Trophoblast cell (in vitro differentiated cells and primary cell): Measurements from ENCODE around the gene STXBP3.

Experiments used
- DNase-seq, 2 donors: peaks; one replicate each; pipeline ENCODE4 v3.0.0-alpha.2; 2016
- H2AFZ ChIP-seq: 2 replicates; pipeline ENCODE4 v1.6.1; 2013; ENCODE audit warnings: low read length, moderate library complexity, mild to moderate bottlenecking; ENCODE audit not compliant: insufficient read depth, poor library complexity
- H2AK5ac ChIP-seq: 2 replicates; pipeline ENCODE4 v1.6.1; 2013; ENCODE audit warnings: mild to moderate bottlenecking, low read length
- H2BK120ac ChIP-seq: 2 replicates; pipeline ENCODE4 v1.6.1; 2013; ENCODE audit warnings: low read length, mild to moderate bottlenecking, moderate library complexity; ENCODE audit not compliant: insufficient read depth, poor library complexity
- H2BK12ac ChIP-seq: 2 replicates; pipeline ENCODE4 v1.6.1; 2013; ENCODE audit warnings: mild to moderate bottlenecking, low read length, moderate library complexity
- H2BK5ac ChIP-seq: 2 replicates; pipeline ENCODE4 v1.6.1; 2013; ENCODE audit warnings: low read length, low read depth, moderate library complexity, mild to moderate bottlenecking; ENCODE audit not compliant: poor library complexity
- H3K14ac ChIP-seq: 2 replicates; pipeline ENCODE4 v1.6.1; 2013; ENCODE audit warnings: mild to moderate bottlenecking, low read length
- H3K18ac ChIP-seq: 2 replicates; pipeline ENCODE4 v1.6.1; 2013; ENCODE audit warnings: mild to moderate bottlenecking, low read length
- H3K23ac ChIP-seq: 2 replicates; pipeline ENCODE4 v1.6.1; 2013; ENCODE audit warnings: low read length
- H3K27ac ChIP-seq: 2 replicates; pipeline ENCODE4 v1.5.1; 2013; ENCODE audit warnings: low read depth, mild to moderate bottlenecking, inconsistent platforms, low read length, moderate library complexity
- H3K27me3 ChIP-seq: 2 replicates; pipeline ENCODE4 v1.6.1; 2013; ENCODE audit warnings: inconsistent platforms, mild to moderate bottlenecking, low read length, moderate library complexity; ENCODE audit not compliant: insufficient read depth
- H3K36me3 ChIP-seq, 2 experiments: 1 replicate in 1 of 2; 2 replicates in 1 of 2; pipeline ENCODE4 v1.6.1; 2013; ENCODE audit warnings: low read length in 2 of 2, mild to moderate bottlenecking in 2 of 2, moderate library complexity in 1 of 2; ENCODE audit not compliant: insufficient read depth in 2 of 2, control insufficient read depth in 1 of 2
- H3K4ac ChIP-seq: 2 replicates; pipeline ENCODE4 v1.6.1; 2013; ENCODE audit warnings: low read depth, mild to moderate bottlenecking, low read length, moderate library complexity
- H3K4me1 ChIP-seq, 2 experiments: 1 replicate in 1 of 2; 2 replicates in 1 of 2; pipeline ENCODE4 v1.6.1; 2013; ENCODE audit warnings: low read length in 2 of 2, mild to moderate bottlenecking in 2 of 2, moderate library complexity in 1 of 2; ENCODE audit not compliant: insufficient read depth in 2 of 2, control insufficient read depth in 1 of 2
- H3K4me2 ChIP-seq: 2 replicates; pipeline ENCODE4 v1.6.1; 2013; ENCODE audit warnings: inconsistent platforms, mild to moderate bottlenecking, low read length, moderate library complexity
- H3K4me3 ChIP-seq: 2 replicates; pipeline ENCODE4 v1.5.1; 2013; ENCODE audit warnings: mild to moderate bottlenecking, low read depth, low read length, inconsistent platforms
- H3K79me1 ChIP-seq: one replicate; pipeline ENCODE4 v1.6.1; 2013; ENCODE audit warnings: low read length
- H3K79me2 ChIP-seq: 2 replicates; pipeline ENCODE4 v1.6.1; 2013; ENCODE audit warnings: low read length, mild to moderate bottlenecking; ENCODE audit not compliant: control insufficient read depth, insufficient read depth, poor library complexity
- H3K9ac ChIP-seq: 2 replicates; pipeline ENCODE4 v1.6.1; 2013; ENCODE audit warnings: mild to moderate bottlenecking, low read length
- H3K9me3 ChIP-seq: 2 replicates; pipeline ENCODE4 v1.6.1; 2013; ENCODE audit warnings: low read depth, mild to moderate bottlenecking, control low read depth, inconsistent platforms, low read length; ENCODE audit not compliant: insufficient read depth
- H4K12ac ChIP-seq: 2 replicates; pipeline ENCODE4 v1.6.1; 2013; ENCODE audit warnings: low read depth, mild to moderate bottlenecking, low read length, moderate library complexity
- H4K8ac ChIP-seq: 2 replicates; pipeline ENCODE4 v1.6.1; 2013; ENCODE audit warnings: low read depth, mild to moderate bottlenecking, low read length, moderate library complexity
- H4K91ac ChIP-seq: one replicate; pipeline ENCODE4 v1.6.1; 2013; ENCODE audit warnings: low read depth, mild to moderate bottlenecking, low read length, moderate library complexity
- WGBS: extraction: QIAGEN DNeasy Blood & Tissue Kit; methylation state at CpG from one replicate; pipeline ENCODE4 v1.1.7; 2013; ENCODE audit warnings: missing lambda C conversion rate; ENCODE audit not compliant: insufficient read length, insufficient coverage; ENCODE audit errors: extremely low coverage; 5-methylcytosine and 5-hydroxymethylcytosine counted together

The STXBP3 gene

DNA sequence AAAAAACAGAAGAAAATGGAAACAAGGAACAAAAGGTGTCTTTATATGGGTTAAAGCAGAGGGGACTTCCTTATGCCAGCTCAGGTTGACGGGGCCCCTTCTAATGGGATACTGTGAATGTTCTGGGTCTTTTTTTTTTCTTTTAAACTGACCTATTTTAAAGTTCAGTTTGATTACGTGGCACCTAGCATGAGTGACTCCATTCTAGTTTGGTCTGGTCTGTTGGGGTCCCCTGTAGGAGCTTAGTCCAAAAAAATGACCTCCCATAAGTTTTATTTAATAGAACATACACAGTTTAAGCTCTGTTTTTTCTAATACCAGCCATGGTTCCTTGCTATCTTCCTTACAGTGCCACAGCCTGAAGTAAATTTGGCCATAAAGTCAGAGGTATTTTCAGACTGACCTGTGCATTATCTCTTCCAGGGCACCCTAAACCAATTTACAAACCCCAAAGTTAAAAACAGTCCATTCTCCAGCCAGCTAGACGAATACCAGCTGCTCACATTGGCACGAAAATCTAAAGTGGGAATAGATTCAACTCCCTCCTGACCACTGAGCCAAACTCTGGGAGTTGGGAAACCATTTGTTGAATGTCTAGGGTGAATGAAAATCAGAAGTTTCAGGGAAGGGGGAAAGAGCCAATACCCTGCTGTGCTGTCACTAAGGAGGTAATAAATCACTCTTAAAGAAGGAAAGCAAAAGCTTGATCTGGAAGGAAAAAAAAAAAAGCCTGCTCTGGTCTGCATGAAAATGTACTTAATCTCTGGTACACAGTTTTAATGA is 68.1 kb downstream of the STXBP3 start:
- no peak overlapping the region for H3K27ac ChIP-seq
- H2BK120ac ChIP-seq, result peak overlapping the region; percentile 60
- H3K4me1 ChIP-seq, result peaks cover 6 to 7% of the 10 kb centered on the region in 2 experiments
- H3K36me3 ChIP-seq, result no peaks in the 10 kb centered on the region
- H3K18ac ChIP-seq, result no peak overlapping the region
- H4K12ac ChIP-seq, result no peak overlapping the region
- no peak overlapping the region for H3K4me3 ChIP-seq
- H2BK12ac ChIP-seq, result peak overlapping the region; percentile 8
- H2BK5ac ChIP-seq, result no peak overlapping the region
- H3K23ac ChIP-seq, result no peak overlapping the region
- no peak overlapping the region for H2AFZ ChIP-seq
- H3K4ac ChIP-seq, result no peak overlapping the region
- H4K91ac ChIP-seq, result peak overlapping the region; percentile 51
- H3K9ac ChIP-seq, result no peak overlapping the region
- H3K4me2 ChIP-seq, result no peak overlapping the region
- no CpG with 5 or more reads among the region's 4 CpGs for WGBS
- H3K79me1 ChIP-seq, result peaks cover 14% of the 10 kb centered on the region
- no peak overlapping the region for H4K8ac ChIP-seq
- H3K14ac ChIP-seq, result no peak overlapping the region
- H3K79me2 ChIP-seq, result no peaks in the 10 kb centered on the region
- H2AK5ac ChIP-seq, result no peak overlapping the region
- H3K9me3 ChIP-seq, result no peaks in the 10 kb centered on the region
- H3K27me3 ChIP-seq, result no peaks in the 10 kb centered on the region
- no peak for DNase-seq

DNA sequence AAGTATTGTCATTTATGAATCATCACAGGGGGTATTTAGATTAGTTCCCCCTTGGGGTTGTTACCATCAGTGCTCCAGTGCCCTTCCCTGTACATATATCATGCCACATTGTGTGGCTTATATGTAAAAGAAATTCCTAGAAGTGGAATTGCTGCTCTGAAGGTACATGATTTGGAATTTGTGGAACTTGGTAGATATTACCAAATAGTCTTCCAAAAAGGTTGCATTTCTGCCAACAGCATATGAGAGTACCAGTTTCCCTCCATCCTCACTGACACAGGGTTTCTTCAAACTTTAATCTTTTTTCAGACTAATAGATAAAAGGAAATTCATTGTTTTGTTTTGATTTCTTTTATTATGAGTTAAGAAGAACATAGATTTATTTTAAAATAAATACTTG is 69.1 kb downstream of the STXBP3 start:
- Histone ChIP-seq H2BK120ac (no peak overlapping the region), H3K23ac (no peak overlapping the region), H4K91ac (no peak overlapping the region), H4K8ac (no peak overlapping the region), H3K36me3 (no peaks in the 10 kb centered on the region), H3K18ac (no peak overlapping the region), H3K9me3 (no peaks in the 10 kb centered on the region), H3K4me3 (no peak overlapping the region), H3K4ac (no peak overlapping the region), H3K14ac (no peak overlapping the region), H2AK5ac (no peak overlapping the region), H3K79me2 (no peaks in the 10 kb centered on the region), H2BK5ac (no peak overlapping the region), H3K9ac (no peak overlapping the region), H3K27ac (no peak overlapping the region), H3K27me3 (no peaks in the 10 kb centered on the region), H2AFZ (no peak overlapping the region), H4K12ac (no peak overlapping the region), H3K79me1 (peaks cover 14% of the 10 kb centered on the region), H3K4me2 (no peak overlapping the region), H2BK12ac (no peak overlapping the region), H3K4me1 (peaks cover 6 to 7% of the 10 kb centered on the region in 2 experiments)
- peak in 1 of 2 donors; percentile 78 for DNase-seq

DNA sequence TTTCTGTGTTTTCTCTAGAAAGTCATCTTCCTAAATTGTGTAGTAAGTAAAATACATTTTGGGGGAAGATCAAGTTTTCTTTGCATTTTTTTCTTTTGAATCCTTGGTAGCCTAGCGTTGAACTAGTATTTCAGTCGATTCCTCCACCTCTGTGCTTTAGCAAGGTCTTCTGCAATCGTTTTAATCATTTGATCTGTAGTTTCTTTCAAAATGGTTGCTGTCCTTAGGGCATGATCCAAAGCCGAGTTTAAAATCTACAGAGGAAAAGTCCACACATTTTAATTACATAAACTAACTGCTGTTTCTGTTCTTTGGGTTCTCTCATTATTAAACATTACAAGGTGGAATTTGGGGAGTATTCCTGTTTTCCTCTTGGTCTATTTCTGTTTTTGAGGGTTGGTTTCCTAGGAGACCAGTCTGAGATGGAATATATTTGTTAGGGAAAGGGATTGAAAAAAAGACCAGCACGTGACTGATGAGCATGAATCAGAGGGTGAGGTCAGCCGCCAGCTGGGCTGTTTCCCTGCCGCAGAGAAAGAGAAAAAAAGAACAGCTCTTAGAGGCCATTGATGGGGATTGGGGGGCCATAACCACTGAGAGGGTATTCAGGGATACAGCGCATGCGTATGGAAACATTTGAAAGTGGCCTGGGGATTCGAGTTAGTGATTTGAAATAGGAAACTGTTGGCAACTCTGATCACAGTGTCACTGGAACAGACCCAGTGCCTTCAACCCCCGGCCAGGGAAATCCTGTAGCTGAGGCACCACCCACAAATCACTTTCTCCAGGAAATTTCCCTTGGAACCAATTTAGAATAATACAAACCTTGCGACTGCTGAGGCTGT is 69.8 kb downstream of the STXBP3 start:
- Histone ChIP-seq H3K4me2 (no peak overlapping the region), H3K18ac (no peak overlapping the region), H2BK12ac (peak overlapping the region; percentile 98), H4K8ac (peak overlapping the region; percentile 92), H3K4me3 (no peak overlapping the region), H3K27ac (peak overlapping the region; percentile 16), H4K12ac (peak overlapping the region; percentile 47), H2AK5ac (no peak overlapping the region), H3K79me1 (peaks cover 14% of the 10 kb centered on the region), H4K91ac (peak overlapping the region; percentile 86), H3K79me2 (no peaks in the 10 kb centered on the region), H3K4ac (peak overlapping the region; percentile 31), H3K4me1 (peaks cover 6 to 7% of the 10 kb centered on the region in 2 experiments), H2BK5ac (peak overlapping the region; percentile 66), H3K9me3 (no peaks in the 10 kb centered on the region), H3K36me3 (no peaks in the 10 kb centered on the region), H3K27me3 (no peaks in the 10 kb centered on the region), H2AFZ (peak overlapping the region; percentile 71), H3K14ac (peak overlapping the region; percentile 46), H2BK120ac (peak overlapping the region; percentile 48), H3K23ac (no peak overlapping the region), H3K9ac (no peak overlapping the region)
- DNase-seq, result peak; percentile 61 to 82
- WGBS, result no CpG with 5 or more reads among the region's 12 CpGs

DNA sequence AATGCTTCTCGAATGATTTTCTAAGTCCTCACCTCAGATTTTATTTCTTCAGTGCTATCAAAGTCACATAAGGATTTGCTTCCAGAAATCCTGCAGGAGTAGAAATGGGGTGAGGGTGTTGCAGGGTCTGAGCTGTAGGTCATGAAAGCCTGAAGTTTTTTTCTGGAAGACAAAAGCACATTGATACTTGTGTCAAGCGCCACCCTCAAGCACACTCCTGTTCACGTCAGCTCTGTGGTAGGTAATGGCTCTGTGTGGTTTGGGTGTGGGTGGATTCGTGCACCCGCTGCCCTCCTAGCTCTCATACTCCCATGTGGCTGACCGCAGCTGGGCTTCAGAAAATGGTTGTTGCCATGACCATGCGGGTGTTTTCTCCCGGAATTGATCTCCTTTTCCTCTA is 70.5 kb downstream of the STXBP3 start:
- Histone ChIP-seq H3K27me3 (no peaks in the 10 kb centered on the region), H3K23ac (no peak overlapping the region), H4K8ac (peak overlapping the region; percentile 57), H3K27ac (no peak overlapping the region), H3K36me3 (no peaks in the 10 kb centered on the region), H2BK120ac (no peak overlapping the region), H3K79me2 (no peaks in the 10 kb centered on the region), H2BK5ac (no peak overlapping the region), H3K4me1 (peaks cover 6 to 7% of the 10 kb centered on the region in 2 experiments), H2AFZ (peak overlapping the region; percentile 77), H3K9me3 (no peaks in the 10 kb centered on the region), H2BK12ac (peak overlapping the region; percentile 92), H3K4me3 (no peak overlapping the region), H3K4ac (no peak overlapping the region), H3K4me2 (no peak overlapping the region), H3K79me1 (peaks cover 11% of the 10 kb centered on the region), H3K14ac (no peak overlapping the region), H3K9ac (no peak overlapping the region), H4K12ac (no peak overlapping the region), H3K18ac (peak overlapping the region; percentile 81), H2AK5ac (no peak overlapping the region), H4K91ac (peak overlapping the region; percentile 79)
- no CpG with 5 or more reads among the region's 8 CpGs for WGBS
- peak in 1 of 2 donors; percentile 39 for DNase-seq
